SU-DHL-6 (cell line): ENCODE measurements around the gene UTF1.

Source experiments
- H2AFZ ChIP-seq: fragments of 200-600 bp; sonication (generic); 2 replicates; pipeline ENCODE4 v1.6.1; 2014; ENCODE audit warnings: low read depth, mild to moderate bottlenecking, moderate library complexity, mixed read lengths, antibody characterized with exemption, low read length; ENCODE audit not compliant: severe bottlenecking
- H3F3A ChIP-seq: fragments of 200-600 bp; shearing (Covaris generic); 2 replicates; pipeline ENCODE4 v1.6.0; 2016; ENCODE audit warnings: antibody characterized with exemption, mild to moderate bottlenecking; ENCODE audit not compliant: insufficient read depth
- H3K27ac ChIP-seq: fragments of 200-600 bp; sonication (generic); 2 replicates; pipeline ENCODE4 v1.5.1; 2016; ENCODE audit warnings: low read depth, mild to moderate bottlenecking, low read length, moderate library complexity, mixed read lengths
- H3K27me3 ChIP-seq: fragments of 200-600 bp; sonication (generic), shearing (Covaris generic); 2 replicates; pipeline ENCODE4 v1.6.0; 2014; ENCODE audit warnings: mild to moderate bottlenecking, low read length
- H3K36me3 ChIP-seq: fragments of 200-600 bp; sonication (generic); 2 replicates; pipeline ENCODE4 v1.6.1; 2014; ENCODE audit warnings: mild to moderate bottlenecking, low read length, mixed read lengths
- H3K4me2 ChIP-seq: fragments of 300-600, 200-600 bp; shearing (Covaris generic), sonication (generic); 2 replicates; pipeline ENCODE4 v1.6.0; 2014; ENCODE audit warnings: low read length, low read depth, mild to moderate bottlenecking; ENCODE audit not compliant: poor library complexity, severe bottlenecking
- H3K4me3 ChIP-seq: fragments of 200-600 bp; sonication (generic); 2 replicates; pipeline ENCODE4 v1.5.1; 2014; ENCODE audit warnings: antibody characterized with exemption, low read length, mild to moderate bottlenecking, mixed read lengths; ENCODE audit not compliant: insufficient read depth, poor library complexity, severe bottlenecking
- H3K79me2 ChIP-seq: fragments of 200-600 bp; sonication (generic); 2 replicates; pipeline ENCODE4 v1.6.1; 2014; ENCODE audit warnings: mild to moderate bottlenecking, low read length, moderate library complexity; ENCODE audit not compliant: insufficient read depth
- H3K9ac ChIP-seq: fragments of 200-600 bp; sonication (generic); 2 replicates; pipeline ENCODE4 v1.7.0; 2014; ENCODE audit warnings: mild to moderate bottlenecking, low read length
- H3K9me2 ChIP-seq: fragments of 200-600 bp; sonication (generic); replicated peaks from 2 replicates; pipeline ENCODE4 v1.6.1; 2014; ENCODE audit warnings: low read length; ENCODE audit not compliant: insufficient read depth
- H3K9me3 ChIP-seq: fragments of 200-600 bp; sonication (generic); 2 replicates; pipeline ENCODE4 v1.6.1; 2014; ENCODE audit warnings: low read length, mixed read lengths; ENCODE audit not compliant: insufficient read depth
- H4K20me1 ChIP-seq: fragments of 200-600 bp; sonication (generic); 2 replicates; pipeline ENCODE4 v1.6.1; 2014; ENCODE audit warnings: low read depth, mild to moderate bottlenecking, antibody characterized with exemption, low read length, moderate library complexity, mixed read lengths
- EZH2phosphoT487 ChIP-seq: fragments of 200-600 bp; sonication (generic), shearing (Covaris generic); conservative IDR thresholded peaks from 2 replicates; pipeline ENCODE4 v1.6.1; 2018; ENCODE audit warnings: mild to moderate bottlenecking, antibody characterized with exemption, low read length, moderate library complexity, mixed read lengths
- TF ChIP-seq, protein P1 (sequence below): fragments of 200-600 bp; sonication (generic); IDR thresholded peaks from one replicate; pipeline ENCODE4 v1.5.1; 2017; ENCODE audit warnings: antibody characterized with exemption, mild to moderate bottlenecking, low read length, moderate library complexity; ENCODE audit not compliant: insufficient read depth, poor library complexity, severe bottlenecking

The UTF1 gene

DNA sequence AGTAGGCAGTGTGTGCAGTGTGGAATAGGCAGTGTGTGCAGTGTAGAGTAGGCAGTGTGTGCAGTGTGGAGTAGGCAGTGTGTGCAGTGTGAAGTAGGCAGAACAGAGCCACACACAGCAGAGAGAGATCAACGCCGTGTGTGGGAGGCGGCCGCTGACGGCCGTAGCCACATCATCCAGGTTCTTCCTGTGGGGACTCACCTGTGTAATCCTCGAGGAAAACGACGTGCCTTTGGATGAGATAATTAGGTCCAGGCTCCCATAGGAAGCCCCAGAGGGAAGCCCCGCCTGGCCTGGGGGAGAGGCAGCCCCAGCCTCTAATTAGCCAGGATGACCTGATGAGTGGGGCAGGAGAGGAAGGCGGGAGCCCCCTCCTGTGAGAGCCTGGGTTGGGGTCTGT is 44.6 kb upstream of the UTF1 start:
- no peak overlapping the region for H3K9ac ChIP-seq
- H3K27ac ChIP-seq: no peak overlapping the region
- H2AFZ ChIP-seq: no peak overlapping the region
- H3F3A ChIP-seq: no peaks in the 10 kb centered on the region
- H3K27me3 ChIP-seq: no peaks in the 10 kb centered on the region
- TF ChIP-seq, protein P1, sequence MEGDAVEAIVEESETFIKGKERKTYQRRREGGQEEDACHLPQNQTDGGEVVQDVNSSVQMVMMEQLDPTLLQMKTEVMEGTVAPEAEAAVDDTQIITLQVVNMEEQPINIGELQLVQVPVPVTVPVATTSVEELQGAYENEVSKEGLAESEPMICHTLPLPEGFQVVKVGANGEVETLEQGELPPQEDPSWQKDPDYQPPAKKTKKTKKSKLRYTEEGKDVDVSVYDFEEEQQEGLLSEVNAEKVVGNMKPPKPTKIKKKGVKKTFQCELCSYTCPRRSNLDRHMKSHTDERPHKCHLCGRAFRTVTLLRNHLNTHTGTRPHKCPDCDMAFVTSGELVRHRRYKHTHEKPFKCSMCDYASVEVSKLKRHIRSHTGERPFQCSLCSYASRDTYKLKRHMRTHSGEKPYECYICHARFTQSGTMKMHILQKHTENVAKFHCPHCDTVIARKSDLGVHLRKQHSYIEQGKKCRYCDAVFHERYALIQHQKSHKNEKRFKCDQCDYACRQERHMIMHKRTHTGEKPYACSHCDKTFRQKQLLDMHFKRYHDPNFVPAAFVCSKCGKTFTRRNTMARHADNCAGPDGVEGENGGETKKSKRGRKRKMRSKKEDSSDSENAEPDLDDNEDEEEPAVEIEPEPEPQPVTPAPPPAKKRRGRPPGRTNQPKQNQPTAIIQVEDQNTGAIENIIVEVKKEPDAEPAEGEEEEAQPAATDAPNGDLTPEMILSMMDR: no peak
- no peak for TF ChIP-seq EZH2phosphoT487
- no peaks in the 10 kb centered on the region for H4K20me1 ChIP-seq
- H3K79me2 ChIP-seq: no peaks in the 10 kb centered on the region
- H3K9me3 ChIP-seq: no peaks in the 10 kb centered on the region
- H3K4me3 ChIP-seq: no peak overlapping the region
- no peak overlapping the region for H3K4me2 ChIP-seq
- no peaks in the 10 kb centered on the region for H3K36me3 ChIP-seq
- H3K9me2 ChIP-seq: no peaks in the 10 kb centered on the region

GRCh38 chr10:133185916-133186315 is 44.1 kb upstream of the UTF1 start:
- no peaks in the 10 kb centered on the region for H4K20me1 ChIP-seq
- no peak overlapping the region for H3K27ac ChIP-seq
- no peaks in the 10 kb centered on the region for H3K9me2 ChIP-seq
- TF ChIP-seq EZH2phosphoT487: no peak
- TF ChIP-seq, protein P1: no peak
- H3K79me2 ChIP-seq: no peaks in the 10 kb centered on the region
- H3K27me3 ChIP-seq: no peaks in the 10 kb centered on the region
- H3F3A ChIP-seq: no peaks in the 10 kb centered on the region
- no peak overlapping the region for H3K4me3 ChIP-seq
- H3K9ac ChIP-seq: no peak overlapping the region
- no peak overlapping the region for H2AFZ ChIP-seq
- H3K4me2 ChIP-seq: no peak overlapping the region
- H3K36me3 ChIP-seq: no peaks in the 10 kb centered on the region
- H3K9me3 ChIP-seq: no peaks in the 10 kb centered on the region

GRCh38 chr10:133186416-133187090 is 43.5 kb upstream of the UTF1 start:
- no peaks in the 10 kb centered on the region for H4K20me1 ChIP-seq
- H3K27ac ChIP-seq: no peak overlapping the region
- H3K27me3 ChIP-seq: no peaks in the 10 kb centered on the region
- no peaks in the 10 kb centered on the region for H3F3A ChIP-seq
- no peak overlapping the region for H3K9ac ChIP-seq
- H3K4me2 ChIP-seq: no peak overlapping the region
- H3K36me3 ChIP-seq: no peaks in the 10 kb centered on the region
- no peaks in the 10 kb centered on the region for H3K9me2 ChIP-seq
- H3K9me3 ChIP-seq: no peaks in the 10 kb centered on the region
- no peaks in the 10 kb centered on the region for H3K79me2 ChIP-seq
- H3K4me3 ChIP-seq: no peak overlapping the region
- TF ChIP-seq, protein P1: no peak
- TF ChIP-seq EZH2phosphoT487: no peak
- H2AFZ ChIP-seq: no peak overlapping the region
